H4 (cell line): ENCODE data around the gene CCDC126. TPM values are rescaled to one million over a fixed set of nuclear protein-coding genes. Genes with fewer than 3 reads are reported as not detected.
"Not testable (repeated sequence)": the region's sequence is repeated elsewhere in the genome, so short reads cannot be mapped to it uniquely, and the experiment has no call there.

Experiments
- DNase-seq: peaks from one replicate; pipeline ENCODE4 v3.0.0-alpha.2; 2015; ENCODE audit warnings: low spot score
- total RNA-seq: library from RNA; depleted of rRNA; stranded (reverse); fragments of >200 nt; shearing (Covaris generic); gene quantifications from 2 replicates; pipeline ENCODE4 v1.2.3, GENCODE V29; 2014; rRNA removed

Gene CCDC126
- total RNA-seq: 18.9 and 25.8 TPM in 2 replicates

- peak; percentile 96 for DNase-seq
Observed at GRCh38 chr7:23597094-23598091, at the start of gene CCDC126. CCDC126 (plus strand) TSS chr7:23597382; CDS start chr7:23611316, 13,934 bp downstream.

GRCh38 chr7:23547662-23548061 lies 49.5 kb upstream of the CCDC126 start:
- DNase-seq: no peak

- DNase-seq: no peak
Observed at GRCh38 chr7:23558303-23558702, 38.9 kb upstream of the CCDC126 start.

GRCh38 chr7:23570592-23571200 lies 26.5 kb upstream of the CCDC126 start:
- peak; percentile 89 for DNase-seq

GRCh38 chr7:23581975-23582374 lies 15.2 kb upstream of the CCDC126 start:
- DNase-seq: not testable (repeated sequence)

- not testable (repeated sequence) for DNase-seq
Observed at GRCh38 chr7:23585304-23585703, 11.9 kb upstream of the CCDC126 start.

GRCh38 chr7:23586159-23586558 lies 11.0 kb upstream of the CCDC126 start:
- DNase-seq: no peak

GRCh38 chr7:23590529-23590928 lies 6.7 kb upstream of the CCDC126 start:
- no peak for DNase-seq

GRCh38 chr7:23593706-23594105 lies 3.5 kb upstream of the CCDC126 start:
- DNase-seq: no peak

GRCh38 chr7:23594879-23595604 lies 2.1 kb upstream of the CCDC126 start:
- peak; percentile 56 for DNase-seq

GRCh38 chr7:23598296-23598695 lies 1.1 kb downstream of the CCDC126 start:
- DNase-seq: no peak

GRCh38 chr7:23600236-23600635 lies 3.1 kb downstream of the CCDC126 start:
- DNase-seq: no peak

GRCh38 chr7:23603632-23604295 lies 6.6 kb downstream of the CCDC126 start:
- DNase-seq: no peak

- no peak for DNase-seq
Observed at GRCh38 chr7:23604296-23604640, 7.1 kb downstream of the CCDC126 start.

- DNase-seq: no peak
Observed at GRCh38 chr7:23607130-23607529, 9.9 kb downstream of the CCDC126 start.

- no peak for DNase-seq
Observed at GRCh38 chr7:23607866-23608265, 10.7 kb downstream of the CCDC126 start.

GRCh38 chr7:23615331-23615730 lies 18.1 kb downstream of the CCDC126 start:
- no peak for DNase-seq

- no peak for DNase-seq
Observed at GRCh38 chr7:23616593-23616992, 19.4 kb downstream of the CCDC126 start.

- DNase-seq: no peak
Observed at GRCh38 chr7:23617482-23617881, 20.3 kb downstream of the CCDC126 start.

- peak; percentile 60 for DNase-seq
Observed at GRCh38 chr7:23618241-23618640, 21.1 kb downstream of the CCDC126 start.

GRCh38 chr7:23619141-23619540 lies 22.0 kb downstream of the CCDC126 start:
- DNase-seq: no peak

- no peak for DNase-seq
Observed at GRCh38 chr7:23622506-23622925, 25.3 kb downstream of the CCDC126 start.
